Stomach (tissue), 4 donors: ENCODE data around the gene RBM18.

Source experiments
- EP300 ChIP-seq: sonication (generic); formaldehyde crosslinking; IDR thresholded peaks from one replicate; pipeline ENCODE4 v1.6.1; 2017; ENCODE audit warnings: antibody characterized with exemption
- POLR2A ChIP-seq, 4 donors: fragments of 450-650 bp; IDR thresholded peaks; one replicate each; pipeline ENCODE4 v1.6.1; 2016; ENCODE audit warnings: antibody characterized with exemption in 4 of 4, control low read depth in 2 of 4, mild to moderate bottlenecking in 1 of 4, moderate library complexity in 1 of 4
- POLR2AphosphoS5 ChIP-seq, 3 donors: sonication (generic); formaldehyde crosslinking; IDR thresholded peaks; one replicate each; pipeline ENCODE4 v1.6.1; 2016; ENCODE audit warnings: antibody characterized with exemption in 3 of 3
- TF ChIP-seq, protein P1 (sequence below), 7 experiments: fragments of 450-650 bp in 4 of 7; fragments of 200-600 bp in 3 of 7; sonication (generic) in 3 of 7; IDR thresholded peaks; one replicate each; pipeline ENCODE4 v1.5.1; 2016 to 2019; ENCODE audit warnings: antibody characterized with exemption in 7 of 7, control low read depth in 2 of 7, mild to moderate bottlenecking in 1 of 7

DNA sequence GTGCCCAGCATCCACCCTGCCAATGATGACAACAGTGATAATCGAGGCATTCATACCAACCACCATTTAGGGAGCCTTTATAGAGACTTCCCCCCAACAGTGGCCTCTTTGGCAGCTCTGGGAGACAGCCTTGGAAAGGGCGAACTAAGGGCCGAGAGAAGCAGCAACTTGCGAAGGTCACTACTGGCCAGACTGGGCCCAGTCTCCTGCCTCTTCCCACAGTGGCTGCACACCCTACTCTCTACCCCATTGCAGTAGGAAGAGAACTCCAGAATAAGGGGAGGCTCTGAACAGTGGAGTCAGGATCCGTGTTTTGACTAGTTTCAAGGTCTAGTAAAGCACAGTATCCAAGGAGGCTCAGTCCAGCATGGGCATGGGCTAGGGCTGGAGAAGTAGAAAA is 41.2 kb downstream of the RBM18 start:
- TF ChIP-seq POLR2A (IDR thresholded peaks at IDR 0.05) = no peak
- no peak for TF ChIP-seq POLR2AphosphoS5 (IDR thresholded peaks at IDR 0.05)
- TF ChIP-seq, protein P1, sequence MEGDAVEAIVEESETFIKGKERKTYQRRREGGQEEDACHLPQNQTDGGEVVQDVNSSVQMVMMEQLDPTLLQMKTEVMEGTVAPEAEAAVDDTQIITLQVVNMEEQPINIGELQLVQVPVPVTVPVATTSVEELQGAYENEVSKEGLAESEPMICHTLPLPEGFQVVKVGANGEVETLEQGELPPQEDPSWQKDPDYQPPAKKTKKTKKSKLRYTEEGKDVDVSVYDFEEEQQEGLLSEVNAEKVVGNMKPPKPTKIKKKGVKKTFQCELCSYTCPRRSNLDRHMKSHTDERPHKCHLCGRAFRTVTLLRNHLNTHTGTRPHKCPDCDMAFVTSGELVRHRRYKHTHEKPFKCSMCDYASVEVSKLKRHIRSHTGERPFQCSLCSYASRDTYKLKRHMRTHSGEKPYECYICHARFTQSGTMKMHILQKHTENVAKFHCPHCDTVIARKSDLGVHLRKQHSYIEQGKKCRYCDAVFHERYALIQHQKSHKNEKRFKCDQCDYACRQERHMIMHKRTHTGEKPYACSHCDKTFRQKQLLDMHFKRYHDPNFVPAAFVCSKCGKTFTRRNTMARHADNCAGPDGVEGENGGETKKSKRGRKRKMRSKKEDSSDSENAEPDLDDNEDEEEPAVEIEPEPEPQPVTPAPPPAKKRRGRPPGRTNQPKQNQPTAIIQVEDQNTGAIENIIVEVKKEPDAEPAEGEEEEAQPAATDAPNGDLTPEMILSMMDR (IDR thresholded peaks at IDR 0.05) = no peak
- TF ChIP-seq EP300 = no peak
